ENCODE measurements around the gene ZXDB. TPM values are rescaled to one million over a fixed set of nuclear protein-coding genes. Genes with fewer than 3 reads are reported as not detected.
"Not testable (repeated sequence)": the region's sequence is repeated elsewhere in the genome, so short reads cannot be mapped to it uniquely, and the experiment has no call there.

Gene ZXDB
- total RNA-seq, result 1 to 10 TPM; 5.3 to 6.8 (median 6.2) TPM

- ATAC-seq, result peak; percentile 66 to 68
- H3K27me3 Mint-ChIP-seq (ENCODE audit: low read depth); DNase-seq; H3K9me3 Mint-ChIP-seq: not testable (repeated sequence)
- peak within 1 kb of the TSS; percentile 80 for H3K4me3 Mint-ChIP-seq
- peaks cover 36% of the 10 kb centered on the region for H3K4me1 Mint-ChIP-seq (ENCODE audit: low read depth)
- peaks cover 14% of the 10 kb centered on the region for H3K36me3 Mint-ChIP-seq (ENCODE audit: insufficient read depth)
Measured at GRCh38 chrX:57591284-57592159, at the start of gene ZXDB. ZXDB (plus strand) TSS chrX:57592011; CDS start chrX:57592049, 38 bp downstream.

DNA sequence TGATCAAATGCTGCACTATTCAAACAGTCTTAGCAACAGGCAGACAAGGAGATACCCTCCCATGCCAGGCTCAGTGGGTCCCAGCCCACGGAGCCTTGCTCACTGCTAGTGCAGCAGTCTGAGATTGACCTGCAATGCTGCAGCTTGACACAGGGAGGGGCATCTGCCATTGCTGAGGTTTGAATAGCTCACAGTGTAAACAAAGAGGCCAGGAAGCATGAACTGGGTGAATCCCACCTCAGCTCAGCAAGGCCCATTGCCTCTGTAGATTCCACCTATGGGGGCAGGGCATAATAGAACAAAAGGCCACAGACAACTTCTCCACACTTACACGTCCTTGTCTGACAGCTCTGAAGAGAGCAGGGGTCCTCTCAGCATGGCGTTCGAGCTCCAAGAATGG lies 26.6 kb upstream of the ZXDB start:
- ATAC-seq, result no peak
- DNase-seq, result no peak
- H3K4me1 Mint-ChIP-seq (ENCODE audit: low read depth), result no peaks in the 10 kb centered on the region

GRCh38 chrX:57573754-57574153 lies 18.1 kb upstream of the ZXDB start:
- H3K4me3 Mint-ChIP-seq, result no peak overlapping the region
- H3K4me1 Mint-ChIP-seq (ENCODE audit: low read depth), result no peaks in the 10 kb centered on the region
- DNase-seq (no peak), ATAC-seq (no peak)
- H3K36me3 Mint-ChIP-seq (ENCODE audit: insufficient read depth), result no peaks in the 10 kb centered on the region
- H3K27me3 Mint-ChIP-seq (ENCODE audit: low read depth), result no peaks in the 10 kb centered on the region
- no peaks in the 10 kb centered on the region for H3K9me3 Mint-ChIP-seq

More for the DNA sequence above, 26.6 kb upstream of the ZXDB start:
- H3K4me3 Mint-ChIP-seq, result no peak overlapping the region
- peaks cover 1% of the 10 kb centered on the region for H3K9me3 Mint-ChIP-seq
- no peaks in the 10 kb centered on the region for H3K36me3 Mint-ChIP-seq (ENCODE audit: insufficient read depth)
- H3K27me3 Mint-ChIP-seq (ENCODE audit: low read depth), result peaks cover 2% of the 10 kb centered on the region

- H3K4me1 Mint-ChIP-seq (ENCODE audit: low read depth); H3K36me3 Mint-ChIP-seq (ENCODE audit: insufficient read depth); H3K4me3 Mint-ChIP-seq; DNase-seq; H3K9me3 Mint-ChIP-seq; ATAC-seq; H3K27me3 Mint-ChIP-seq (ENCODE audit: low read depth): not testable (repeated sequence)
Measured at GRCh38 chrX:57582948-57583347, 8.9 kb upstream of the ZXDB start.

GRCh38 chrX:57583477-57583876 lies 8.3 kb upstream of the ZXDB start:
- ATAC-seq, result no peak
- DNase-seq, result no peak

GRCh38 chrX:57586360-57586759 lies 5.5 kb upstream of the ZXDB start:
- DNase-seq (no peak), ATAC-seq (no peak)
- no peaks in the 10 kb centered on the region for H3K36me3 Mint-ChIP-seq (ENCODE audit: insufficient read depth)
- no peaks in the 10 kb centered on the region for H3K9me3 Mint-ChIP-seq
- peaks cover 10% of the 10 kb centered on the region for H3K4me1 Mint-ChIP-seq (ENCODE audit: low read depth)
- H3K4me3 Mint-ChIP-seq, result no peak overlapping the region
- no peaks in the 10 kb centered on the region for H3K27me3 Mint-ChIP-seq (ENCODE audit: low read depth)

More at GRCh38 chrX:57583477-57583876, 8.3 kb upstream of the ZXDB start:
- Mint-ChIP-seq H3K4me1 (ENCODE audit: low read depth) (no peaks in the 10 kb centered on the region), H3K9me3 (no peaks in the 10 kb centered on the region), H3K4me3 (no peak overlapping the region), H3K36me3 (ENCODE audit: insufficient read depth) (no peaks in the 10 kb centered on the region), H3K27me3 (ENCODE audit: low read depth) (no peaks in the 10 kb centered on the region)

- Mint-ChIP-seq H3K27me3 (ENCODE audit: low read depth) (no peaks in the 10 kb centered on the region), H3K4me3 (no peak overlapping the region), H3K4me1 (ENCODE audit: low read depth) (peaks cover 11% of the 10 kb centered on the region), H3K36me3 (ENCODE audit: insufficient read depth) (no peaks in the 10 kb centered on the region), H3K9me3 (no peaks in the 10 kb centered on the region)
- ATAC-seq (no peak), DNase-seq (no peak)
Measured at GRCh38 chrX:57587062-57587461, 4.7 kb upstream of the ZXDB start.

GRCh38 chrX:57587607-57588006 lies 4.2 kb upstream of the ZXDB start:
- no peak overlapping the region for H3K4me3 Mint-ChIP-seq
- no peak for ATAC-seq
- no peaks in the 10 kb centered on the region for H3K36me3 Mint-ChIP-seq (ENCODE audit: insufficient read depth)
- H3K9me3 Mint-ChIP-seq, result no peaks in the 10 kb centered on the region
- peaks cover 11% of the 10 kb centered on the region for H3K4me1 Mint-ChIP-seq (ENCODE audit: low read depth)
- no peaks in the 10 kb centered on the region for H3K27me3 Mint-ChIP-seq (ENCODE audit: low read depth)
- DNase-seq, result no peak

DNA sequence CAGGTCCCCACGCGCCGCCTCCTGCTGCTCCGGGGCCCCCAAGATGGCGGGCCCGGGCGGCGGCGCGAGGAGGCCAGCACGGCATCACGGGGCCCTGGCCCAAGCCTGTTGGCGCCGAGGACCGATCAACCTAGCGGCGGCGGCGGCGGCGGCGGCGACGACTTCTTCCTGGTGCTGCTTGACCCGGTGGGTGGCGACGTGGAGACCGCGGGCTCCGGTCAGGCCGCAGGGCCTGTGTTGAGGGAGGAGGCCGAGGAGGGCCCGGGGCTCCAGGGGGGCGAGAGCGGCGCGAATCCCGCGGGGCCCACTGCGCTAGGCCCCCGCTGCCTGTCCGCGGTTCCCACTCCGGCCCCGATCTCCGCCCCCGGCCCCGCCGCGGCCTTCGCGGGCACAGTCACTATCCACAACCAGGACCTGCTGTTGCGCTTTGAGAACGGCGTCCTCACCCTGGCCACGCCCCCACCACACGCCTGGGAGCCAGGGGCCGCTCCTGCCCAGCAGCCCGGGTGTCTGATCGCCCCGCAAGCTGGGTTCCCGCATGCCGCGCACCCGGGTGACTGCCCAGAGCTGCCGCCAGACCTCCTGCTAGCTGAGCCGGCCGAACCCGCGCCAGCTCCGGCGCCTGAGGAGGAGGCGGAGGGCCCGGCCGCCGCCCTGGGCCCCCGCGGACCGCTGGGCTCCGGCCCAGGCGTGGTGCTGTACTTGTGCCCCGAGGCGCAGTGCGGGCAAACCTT lies 516 bp downstream of the ZXDB start:
- not testable (repeated sequence) for H3K9me3 Mint-ChIP-seq; H3K27me3 Mint-ChIP-seq (ENCODE audit: low read depth); DNase-seq
- Mint-ChIP-seq H3K4me3 (peak overlapping the region; percentile 66), H3K4me1 (ENCODE audit: low read depth) (peaks cover 43% of the 10 kb centered on the region), H3K36me3 (ENCODE audit: insufficient read depth) (peaks cover 15% of the 10 kb centered on the region)
- ATAC-seq, result peak; percentile 80 to 84

- H3K36me3 Mint-ChIP-seq (ENCODE audit: insufficient read depth), result peaks cover 17% of the 10 kb centered on the region
- ATAC-seq, result peak; percentile 8 to 12
- H3K4me1 Mint-ChIP-seq (ENCODE audit: low read depth), result peaks cover 45% of the 10 kb centered on the region
- DNase-seq; H3K27me3 Mint-ChIP-seq (ENCODE audit: low read depth); H3K9me3 Mint-ChIP-seq: not testable (repeated sequence)
- peak overlapping the region; percentile 63 for H3K4me3 Mint-ChIP-seq
Measured at GRCh38 chrX:57592894-57593215, 1.0 kb downstream of the ZXDB start.

DNA sequence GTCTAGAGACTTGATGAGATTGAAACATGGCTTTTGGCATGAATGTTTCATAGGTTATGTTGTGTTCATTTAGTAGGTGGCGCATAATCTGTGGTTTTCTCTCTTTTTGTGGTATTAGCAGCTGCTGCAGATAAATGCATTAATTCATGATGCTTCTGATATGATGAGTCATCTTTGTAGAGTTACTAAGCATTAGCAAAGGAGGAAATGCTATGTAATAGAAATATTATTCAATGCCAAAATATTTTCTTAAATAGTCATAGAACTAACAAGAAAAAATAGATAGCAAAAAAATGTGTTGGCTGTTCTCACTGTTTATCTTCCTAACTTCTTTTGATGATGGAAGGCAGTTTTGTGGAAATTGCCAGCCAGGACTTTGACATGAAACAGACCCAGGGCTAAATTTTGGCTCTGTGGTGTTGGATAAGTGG lies 3.6 kb downstream of the ZXDB start:
- H3K27me3 Mint-ChIP-seq (ENCODE audit: low read depth), result no peaks in the 10 kb centered on the region
- peak overlapping the region; percentile 71 for H3K4me3 Mint-ChIP-seq
- H3K9me3 Mint-ChIP-seq, result peaks cover 5% of the 10 kb centered on the region
- peaks cover 50% of the 10 kb centered on the region for H3K4me1 Mint-ChIP-seq (ENCODE audit: low read depth)
- H3K36me3 Mint-ChIP-seq (ENCODE audit: insufficient read depth), result peaks cover 23% of the 10 kb centered on the region
- ATAC-seq (no peak), DNase-seq (no peak)

GRCh38 chrX:57596109-57596508 lies 4.3 kb downstream of the ZXDB start:
- H3K4me1 Mint-ChIP-seq (ENCODE audit: low read depth), result peaks cover 43% of the 10 kb centered on the region
- H3K4me3 Mint-ChIP-seq, result peak overlapping the region; percentile 24
- H3K36me3 Mint-ChIP-seq (ENCODE audit: insufficient read depth), result peaks cover 23% of the 10 kb centered on the region

GRCh38 chrX:57596516-57596915 lies 4.7 kb downstream of the ZXDB start:
- peak overlapping the region; percentile 55 for H3K4me3 Mint-ChIP-seq
- no peaks in the 10 kb centered on the region for H3K27me3 Mint-ChIP-seq (ENCODE audit: low read depth)
- H3K4me1 Mint-ChIP-seq (ENCODE audit: low read depth), result peaks cover 39% of the 10 kb centered on the region
- H3K36me3 Mint-ChIP-seq (ENCODE audit: insufficient read depth), result peaks cover 23% of the 10 kb centered on the region
- ATAC-seq, result no peak
- DNase-seq, result no peak
- peaks cover 5% of the 10 kb centered on the region for H3K9me3 Mint-ChIP-seq

More at GRCh38 chrX:57596109-57596508, 4.3 kb downstream of the ZXDB start:
- Mint-ChIP-seq H3K9me3 (peaks cover 5% of the 10 kb centered on the region), H3K27me3 (ENCODE audit: low read depth) (no peaks in the 10 kb centered on the region)
- no peak for DNase-seq
- ATAC-seq, result no peak

DNA sequence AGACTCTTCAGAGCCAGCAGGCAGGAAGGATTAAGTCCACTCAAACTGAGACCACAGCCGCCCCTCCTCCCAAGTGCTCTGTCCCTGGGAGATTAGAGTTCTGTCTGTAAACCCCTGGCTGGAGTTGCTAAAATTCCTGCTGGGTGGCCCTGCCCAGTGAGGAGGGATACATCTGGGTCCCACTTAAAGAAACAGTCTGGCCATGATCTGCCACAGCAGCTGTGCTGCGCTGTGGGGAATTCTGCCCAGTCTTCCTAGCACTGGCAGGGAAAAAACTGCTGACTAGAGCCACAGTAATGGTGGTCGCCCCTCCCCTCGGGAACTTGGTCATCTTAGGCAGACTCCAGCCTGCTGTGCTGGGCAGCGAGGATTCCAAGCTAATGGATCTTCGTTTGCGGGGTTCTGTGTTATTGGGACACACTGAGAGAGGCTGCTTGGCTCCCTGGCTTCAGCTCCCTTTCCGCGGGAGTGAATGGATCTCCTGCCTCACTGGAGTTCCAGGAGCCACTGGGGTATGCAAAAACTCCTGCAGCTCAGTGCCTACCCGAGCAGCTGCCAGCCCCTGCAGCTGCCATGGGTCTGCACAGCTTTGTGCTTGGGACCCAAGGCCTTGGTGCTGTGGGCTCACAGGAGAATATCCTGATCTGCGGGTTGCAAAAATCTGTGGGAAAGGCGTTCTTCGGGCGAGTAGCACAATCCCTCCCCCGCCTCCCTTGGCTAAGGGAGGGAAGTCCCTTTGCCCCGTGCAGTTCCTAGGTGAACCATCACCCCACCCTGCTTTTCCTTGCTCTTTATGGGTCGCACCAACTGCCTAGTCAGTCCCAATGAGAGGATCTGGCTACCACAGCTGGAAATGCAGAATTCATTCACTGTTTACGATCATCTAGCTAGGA lies 15.7 kb downstream of the ZXDB start:
- peaks cover 11% of the 10 kb centered on the region for H3K9me3 Mint-ChIP-seq
- H3K4me3 Mint-ChIP-seq, result no peak overlapping the region
- DNase-seq (no peak), ATAC-seq (no peak)
- no peaks in the 10 kb centered on the region for H3K4me1 Mint-ChIP-seq (ENCODE audit: low read depth)
- H3K36me3 Mint-ChIP-seq (ENCODE audit: insufficient read depth), result peaks cover 4% of the 10 kb centered on the region
- no peaks in the 10 kb centered on the region for H3K27me3 Mint-ChIP-seq (ENCODE audit: low read depth)

All from activated T-cell treated with anti-CD3 and anti-CD28 coated beads, Interleukin-2, amount 50 U/mL, for 4 hours (primary cell).